Lung (tissue), 12 donors: ENCODE results near the gene NOS3. TPM values are rescaled to one million over a fixed set of nuclear protein-coding genes. Genes with fewer than 3 reads are reported as not detected.

Source experiments
- ATAC-seq: fragments of 200-7000 bp; cut with Tn5 transposase; one replicate; pipeline ENCODE4 v1.9.1; 2020; ENCODE audit warnings: moderate number of reproducible peaks; ENCODE audit not compliant: insufficient read depth, low FRiP score
- DNase-seq, 3 donors: peaks; one replicate each; pipeline ENCODE4 v3.0.0-alpha.2; 2013 to 2017
- H3K27ac ChIP-seq, 2 donors: one replicate each; pipeline ENCODE4 v1.5.1; 2013; ENCODE audit warnings: mild to moderate bottlenecking in 2 of 2, moderate library complexity in 2 of 2, control low read depth in 1 of 2, inconsistent platforms in 1 of 2, low read depth in 1 of 2, low read length in 1 of 2
- H3K27me3 ChIP-seq, 3 donors: one replicate each; pipeline ENCODE4 v1.5.1; 2013; ENCODE audit warnings: low read length in 2 of 3; ENCODE audit not compliant: control insufficient read depth in 3 of 3, insufficient read depth in 3 of 3
- H3K36me3 ChIP-seq, 4 donors: one replicate each; pipeline ENCODE4 v1.5.1; 2013; ENCODE audit warnings: low read length in 4 of 4, mild to moderate bottlenecking in 1 of 4, moderate library complexity in 1 of 4; ENCODE audit not compliant: control insufficient read depth in 4 of 4, insufficient read depth in 4 of 4
- H3K4me1 ChIP-seq, 5 donors: one replicate each; pipeline ENCODE4 v1.5.1; 2013; ENCODE audit warnings: low read length in 5 of 5, mild to moderate bottlenecking in 2 of 5, moderate library complexity in 1 of 5; ENCODE audit not compliant: control insufficient read depth in 5 of 5, insufficient read depth in 5 of 5
- H3K4me3 ChIP-seq: one replicate; pipeline ENCODE4 v1.5.1; 2013; ENCODE audit warnings: mild to moderate bottlenecking, control low read depth, moderate library complexity
- H3K9ac ChIP-seq, 2 donors: one replicate each; pipeline ENCODE4 v1.5.1; 2013; ENCODE audit warnings: low read length in 2 of 2, control low read depth in 1 of 2; ENCODE audit not compliant: insufficient read depth in 1 of 2
- H3K9me3 ChIP-seq, 4 donors: one replicate each; pipeline ENCODE4 v1.5.1; 2013; ENCODE audit warnings: low read length in 3 of 4, mild to moderate bottlenecking in 1 of 4, moderate library complexity in 1 of 4; ENCODE audit not compliant: control insufficient read depth in 4 of 4, insufficient read depth in 3 of 4
- WGBS, 2 donors: extraction: QIAGEN DNeasy Blood & Tissue Kit; methylation state at CpG; one replicate each; pipeline ENCODE4 v1.1.7; 2013; 5-methylcytosine and 5-hydroxymethylcytosine counted together
- polyA plus RNA-seq, 2 donors: library from polyadenylated mRNA; stranded (reverse); fragments of 200-250 nt; gene quantifications; one replicate each; pipeline ENCODE4 v1.2.1, GENCODE V29; 2013
- total RNA-seq, 2 donors: library from RNA; depleted of rRNA in 1 of 2; stranded (reverse); fragments of >200 nt in 1 of 2; gene quantifications; one replicate each; pipeline ENCODE4 v1.2.1, GENCODE V29; 2014 to 2021
- TF ChIP-seq, protein P1 (sequence below): IDR thresholded peaks from 2 replicates; pipeline ENCODE4 v1.5.1; 2012; ENCODE audit warnings: mild to moderate bottlenecking; ENCODE audit errors: control extremely low read depth, extremely low read depth
- donor health status: control.
- donor health status: control.
- donor health status: Bipolar disorder and iron deficiency.
- donor health status: healthy.
- donor health status: DM: yes; HTN: yes; CAD: no.

Gene NOS3
- total and polyA plus RNA-seq, 4 donors: 9.3 to 31.0 (median 11.9) TPM

DNA sequence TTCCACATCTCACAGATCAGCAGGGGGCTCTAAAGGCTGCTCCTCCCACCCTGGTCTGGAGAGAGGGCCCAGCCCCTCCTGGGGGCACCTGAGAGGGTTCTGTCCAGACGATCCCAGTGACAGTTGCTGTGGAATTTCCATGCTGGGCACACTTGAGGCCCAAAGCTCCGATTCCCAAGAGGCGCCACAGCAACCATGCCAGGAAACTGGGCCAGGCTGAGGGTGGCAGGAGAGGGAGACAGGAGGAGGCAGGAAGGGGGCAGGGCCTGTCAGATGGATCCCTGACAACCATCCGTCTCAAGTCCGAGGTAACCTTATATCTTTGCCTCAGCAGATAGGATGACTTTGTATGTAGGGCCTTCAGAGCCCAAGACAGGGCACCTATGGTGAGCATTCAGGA lies 4.3 kb upstream of the NOS3 start:
- H3K27me3 ChIP-seq: peaks cover 0 to 11% (median 3%) of the 10 kb centered on the region in 3 donors
- H3K4me3 ChIP-seq: no peak overlapping the region
- peaks cover 0 to 12% (median 0%) of the 10 kb centered on the region in 4 donors for H3K9me3 ChIP-seq
- TF ChIP-seq, protein P1, sequence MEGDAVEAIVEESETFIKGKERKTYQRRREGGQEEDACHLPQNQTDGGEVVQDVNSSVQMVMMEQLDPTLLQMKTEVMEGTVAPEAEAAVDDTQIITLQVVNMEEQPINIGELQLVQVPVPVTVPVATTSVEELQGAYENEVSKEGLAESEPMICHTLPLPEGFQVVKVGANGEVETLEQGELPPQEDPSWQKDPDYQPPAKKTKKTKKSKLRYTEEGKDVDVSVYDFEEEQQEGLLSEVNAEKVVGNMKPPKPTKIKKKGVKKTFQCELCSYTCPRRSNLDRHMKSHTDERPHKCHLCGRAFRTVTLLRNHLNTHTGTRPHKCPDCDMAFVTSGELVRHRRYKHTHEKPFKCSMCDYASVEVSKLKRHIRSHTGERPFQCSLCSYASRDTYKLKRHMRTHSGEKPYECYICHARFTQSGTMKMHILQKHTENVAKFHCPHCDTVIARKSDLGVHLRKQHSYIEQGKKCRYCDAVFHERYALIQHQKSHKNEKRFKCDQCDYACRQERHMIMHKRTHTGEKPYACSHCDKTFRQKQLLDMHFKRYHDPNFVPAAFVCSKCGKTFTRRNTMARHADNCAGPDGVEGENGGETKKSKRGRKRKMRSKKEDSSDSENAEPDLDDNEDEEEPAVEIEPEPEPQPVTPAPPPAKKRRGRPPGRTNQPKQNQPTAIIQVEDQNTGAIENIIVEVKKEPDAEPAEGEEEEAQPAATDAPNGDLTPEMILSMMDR: no peak
- peaks cover 0 to 18% (median 10%) of the 10 kb centered on the region in 5 donors for H3K4me1 ChIP-seq
- WGBS, 2 donors: 52 to 62% methylated on average over 5 of the region's 5 CpGs
- H3K27ac ChIP-seq: no peak overlapping the region
- no peak for DNase-seq
- no peak overlapping the region for H3K9ac ChIP-seq
- ATAC-seq: no peak
- H3K36me3 ChIP-seq: no peaks in the 10 kb centered on the region

DNA sequence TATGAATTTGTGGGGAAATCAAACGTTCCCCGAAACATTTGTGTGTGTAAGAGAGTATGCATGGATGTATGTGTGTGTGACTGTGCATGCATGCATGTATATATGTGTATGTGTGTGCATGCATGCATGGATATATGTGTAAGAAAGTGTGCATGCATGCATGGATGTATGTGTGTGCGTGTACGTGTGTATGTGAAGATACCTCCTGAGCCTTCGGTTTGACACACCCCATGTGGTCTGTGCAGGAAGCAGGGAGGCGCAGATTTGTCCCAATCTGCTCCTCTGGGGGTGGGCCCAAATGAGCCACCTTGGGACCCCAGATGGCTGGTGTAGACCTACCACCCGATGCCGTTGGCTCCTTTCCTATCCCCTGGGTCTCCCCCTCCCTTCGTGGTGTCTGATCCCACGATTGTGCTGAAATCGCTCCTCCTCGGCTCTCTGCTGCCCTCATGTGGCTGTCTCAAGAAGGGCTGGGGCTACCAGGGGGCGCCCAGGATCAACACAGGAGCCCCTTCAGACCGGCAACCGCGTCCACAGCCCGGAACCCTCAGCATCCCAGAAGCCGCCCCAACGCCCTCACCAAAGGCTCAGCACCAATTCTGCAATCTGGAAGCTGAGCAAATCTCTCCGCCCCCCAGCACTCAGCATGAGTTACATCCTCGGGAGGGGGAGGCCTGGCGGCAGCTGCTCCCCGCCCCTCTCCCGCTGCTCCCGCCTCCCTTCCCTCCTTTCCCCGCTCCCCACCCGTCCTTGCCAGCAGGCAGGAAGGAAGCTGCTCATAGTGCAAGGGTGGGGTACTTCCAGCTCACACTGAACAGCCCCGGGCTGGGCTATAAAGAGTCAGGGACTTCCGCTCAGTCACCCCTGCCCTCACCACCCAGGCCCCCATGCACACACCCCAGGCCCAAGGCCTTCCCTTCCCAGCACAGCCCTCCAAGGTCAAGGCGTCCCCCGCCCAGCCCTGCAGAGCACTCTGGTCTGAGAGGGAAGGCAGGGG lies 2.3 kb upstream of the NOS3 start:
- DNase-seq (peak; percentile 84 to 91 (median 86)), ATAC-seq (no peak)
- H3K27ac ChIP-seq: peak overlapping the region; percentile 66 to 75
- H3K9me3 ChIP-seq: peaks cover 0 to 12% (median 0%) of the 10 kb centered on the region in 4 donors
- H3K9ac ChIP-seq: no peak overlapping the region
- WGBS, 2 donors: 12 to 14% methylated on average over 31 of the region's 31 CpGs
- TF ChIP-seq, protein P1: peak; percentile 59
- peaks cover 0 to 5% (median 0%) of the 10 kb centered on the region in 3 donors for H3K27me3 ChIP-seq
- peaks cover 0 to 22% (median 10%) of the 10 kb centered on the region in 5 donors for H3K4me1 ChIP-seq
- H3K36me3 ChIP-seq: no peaks in the 10 kb centered on the region
- no peak overlapping the region for H3K4me3 ChIP-seq

DNA sequence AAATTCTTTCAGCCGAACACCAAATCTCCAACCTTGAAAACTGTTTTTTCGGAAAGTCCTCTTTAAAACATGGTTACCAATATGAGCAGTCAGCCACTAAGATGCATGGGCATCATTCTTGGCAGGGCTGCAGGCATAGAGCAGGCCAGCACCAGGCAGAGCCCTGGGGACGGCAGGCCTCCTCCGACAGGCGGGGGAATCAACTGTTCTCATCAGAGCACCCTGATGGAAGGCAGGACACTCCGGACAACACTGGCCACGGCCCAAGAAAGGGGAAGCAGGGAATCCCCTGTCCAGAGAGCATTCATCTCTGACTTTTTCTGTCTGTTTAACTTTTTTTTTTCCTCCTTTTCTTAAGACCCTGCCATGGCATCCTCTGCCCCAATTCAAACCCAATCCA lies 1.4 kb upstream of the NOS3 start:
- H3K36me3 ChIP-seq: no peaks in the 10 kb centered on the region
- H3K9me3 ChIP-seq: peaks cover 0 to 12% (median 0%) of the 10 kb centered on the region in 4 donors
- peaks cover 0 to 5% (median 0%) of the 10 kb centered on the region in 3 donors for H3K27me3 ChIP-seq
- TF ChIP-seq, protein P1: no peak
- peak overlapping the region; percentile 66 to 75 for H3K27ac ChIP-seq
- ATAC-seq (no peak), DNase-seq (no peak)
- no peak overlapping the region for H3K4me3 ChIP-seq
- peaks cover 0 to 31% (median 14%) of the 10 kb centered on the region in 5 donors for H3K4me1 ChIP-seq
- 57 to 78% methylated on average over 7 of the region's 7 CpGs for WGBS, 2 donors
- no peak overlapping the region for H3K9ac ChIP-seq
